GM12892 (cell line): ENCODE data around the gene PRKAR2B.

Experiments used
- POLR2A ChIP-seq: IDR thresholded peaks from 2 replicates; pipeline ENCODE4 v1.6.1; 2011; ENCODE audit warnings: low read depth, low read length, control low read depth
- POLR2AphosphoS5 ChIP-seq: IDR thresholded peaks from 2 replicates; pipeline ENCODE4 v1.6.1; 2011; ENCODE audit warnings: low read depth, low read length, control low read depth
- TAF1 ChIP-seq: IDR thresholded peaks from 2 replicates; pipeline ENCODE4 v1.6.1; 2011; ENCODE audit warnings: low read depth, mild to moderate bottlenecking, control low read depth, low read length, borderline replicate concordance

DNA sequence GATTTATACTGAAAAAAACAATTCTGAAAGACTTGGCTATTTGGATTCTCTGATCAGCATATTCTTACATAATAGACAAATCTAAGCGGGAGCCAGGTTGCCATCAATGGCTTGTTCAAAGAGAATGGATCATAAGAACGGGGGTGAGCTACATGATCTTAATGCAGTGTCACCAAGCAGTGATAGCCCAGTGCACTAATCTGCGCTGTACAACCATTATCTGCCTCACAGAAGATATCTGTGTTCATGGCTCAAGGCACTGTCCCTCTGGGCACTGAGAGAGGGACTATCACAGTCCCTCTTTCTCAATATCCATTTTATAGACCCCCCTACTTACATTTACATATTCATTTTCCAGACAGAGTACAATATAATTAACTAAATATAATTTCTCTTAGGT lies 22.9 kb upstream of the PRKAR2B start:
- no peak for TF ChIP-seq POLR2AphosphoS5
- no peak for TF ChIP-seq POLR2A
- no peak for TF ChIP-seq TAF1
